Ascending aorta (tissue), 2 donors: ENCODE results near the gene CD244. TPM values are rescaled to one million over a fixed set of nuclear protein-coding genes. Genes with fewer than 3 reads are reported as not detected.

Source experiments
- DNase-seq, 2 donors: peaks; one replicate each; pipeline ENCODE4 v3.0.0-alpha.2; 2019; ENCODE audit warnings: low spot score in 2 of 2
- H3K27ac ChIP-seq, 2 donors: fragments of 200-600 bp; sonication (generic); one replicate each; pipeline ENCODE4 v1.5.1; 2016 to 2017; ENCODE audit warnings: mild to moderate bottlenecking in 1 of 2
- H3K27me3 ChIP-seq: fragments of 200-600 bp; sonication (generic); one replicate; pipeline ENCODE4 v1.5.1; 2017
- H3K36me3 ChIP-seq, 2 donors: fragments of 200-600 bp; sonication (generic); one replicate each; pipeline ENCODE4 v1.5.1; 2016
- H3K4me1 ChIP-seq, 2 donors: fragments of 200-600 bp; sonication (generic); one replicate each; pipeline ENCODE4 v1.5.1; 2016 to 2017; ENCODE audit warnings: mild to moderate bottlenecking in 1 of 2
- H3K4me3 ChIP-seq, 2 donors: fragments of 200-600 bp; sonication (generic); one replicate each; pipeline ENCODE4 v1.5.1; 2016 to 2017; ENCODE audit warnings: mild to moderate bottlenecking in 1 of 2
- H3K9me3 ChIP-seq, 2 donors: fragments of 200-600 bp; sonication (generic); one replicate each; pipeline ENCODE4 v1.5.1; 2016
- CTCF ChIP-seq, 3 experiments: fragments of 200-600 bp in 2 of 3; fragments of 450-650 bp in 1 of 3; sonication (generic) in 2 of 3; IDR thresholded peaks; one replicate each; pipeline ENCODE4 v1.5.1; 2016 to 2019; ENCODE audit warnings: antibody characterized with exemption in 3 of 3, mild to moderate bottlenecking in 1 of 3, moderate library complexity in 1 of 3
- intact Hi-C: fragments of 100-400 bp; cut with DNase I; formaldehyde crosslinking; loops from one replicate; pipeline ENCODE4 v1.15.1; 2023
- total RNA-seq: library from RNA; depleted of rRNA; stranded (reverse); fragments of >200 nt; gene quantifications from one replicate; pipeline ENCODE4 v1.1.0, GENCODE V29; 2016

The CD244 gene
- total RNA-seq, 1 donor from 2014 or later, result not detected

GRCh38 chr1:160826546-160826945 is 36.1 kb downstream of the CD244 start:
- Histone ChIP-seq H3K4me1 (no peaks in the 10 kb centered on the region), H3K27ac (no peak overlapping the region), H3K27me3 (no peaks in the 10 kb centered on the region), H3K36me3 (no peaks in the 10 kb centered on the region), H3K4me3 (no peak overlapping the region), H3K9me3 (no peaks in the 10 kb centered on the region)
- TF ChIP-seq CTCF (IDR thresholded peaks at IDR 0.05), result no peak
- intact Hi-C loops, result no loop called here
- no peak for DNase-seq

- no peaks in the 10 kb centered on the region for H3K36me3 ChIP-seq
- no peaks in the 10 kb centered on the region for H3K27me3 ChIP-seq
- no peaks in the 10 kb centered on the region for H3K9me3 ChIP-seq
- no peak overlapping the region for H3K4me3 ChIP-seq
- TF ChIP-seq CTCF (IDR thresholded peaks at IDR 0.05), result no peak
- no peak for DNase-seq
- no peaks in the 10 kb centered on the region for H3K4me1 ChIP-seq
- intact Hi-C loops, result no loop called here
- no peak overlapping the region for H3K27ac ChIP-seq
These were observed 39.4 kb downstream of the CD244 start for GRCh38 chr1:160823296-160823695.

- H3K27ac ChIP-seq, result no peak overlapping the region
- no peaks in the 10 kb centered on the region for H3K9me3 ChIP-seq
- no peak overlapping the region for H3K4me3 ChIP-seq
- H3K27me3 ChIP-seq, result no peaks in the 10 kb centered on the region
- no peaks in the 10 kb centered on the region for H3K4me1 ChIP-seq
- no peak for DNase-seq
- TF ChIP-seq CTCF (IDR thresholded peaks at IDR 0.05), result no peak
- no peaks in the 10 kb centered on the region for H3K36me3 ChIP-seq
- intact Hi-C loops, result no loop called here
These were observed 41.1 kb downstream of the CD244 start for GRCh38 chr1:160821627-160822026.

- no peaks in the 10 kb centered on the region for H3K27me3 ChIP-seq
- no peaks in the 10 kb centered on the region for H3K4me1 ChIP-seq
- no peak for TF ChIP-seq CTCF (IDR thresholded peaks at IDR 0.05)
- no peaks in the 10 kb centered on the region for H3K9me3 ChIP-seq
- intact Hi-C loops, result no loop called here
- DNase-seq, result no peak
- H3K4me3 ChIP-seq, result no peak overlapping the region
- no peak overlapping the region for H3K27ac ChIP-seq
- no peaks in the 10 kb centered on the region for H3K36me3 ChIP-seq
These were observed 43.5 kb downstream of the CD244 start for GRCh38 chr1:160819186-160819585.

GRCh38 chr1:160818207-160818937 is 44.3 kb downstream of the CD244 start:
- Histone ChIP-seq H3K27me3 (no peaks in the 10 kb centered on the region), H3K4me3 (no peak overlapping the region), H3K4me1 (no peaks in the 10 kb centered on the region), H3K27ac (no peak overlapping the region), H3K36me3 (no peaks in the 10 kb centered on the region), H3K9me3 (no peaks in the 10 kb centered on the region)
- intact Hi-C loops, result no loop called here
- DNase-seq, result no peak
- TF ChIP-seq CTCF (IDR thresholded peaks at IDR 0.05), result no peak

GRCh38 chr1:160814856-160815255 is 47.8 kb downstream of the CD244 start:
- no peak for DNase-seq
- Histone ChIP-seq H3K27ac (no peak overlapping the region), H3K4me1 (no peaks in the 10 kb centered on the region), H3K36me3 (no peaks in the 10 kb centered on the region), H3K9me3 (no peaks in the 10 kb centered on the region), H3K27me3 (no peaks in the 10 kb centered on the region), H3K4me3 (no peak overlapping the region)
- intact Hi-C loops, result no loop called here
- no peak for TF ChIP-seq CTCF (IDR thresholded peaks at IDR 0.05)
